ENCODE measurements around the gene RGS2.

GRCh38 chr1:192792628-192793027, 16.2 kb upstream of the RGS2 start:
- TF ChIP-seq CTCF (tag by site-specific recombination; IDR thresholded peaks at IDR 0.05) = no peak
- no peak for TF ChIP-seq ZNF311 (tag by site-specific recombination; IDR thresholded peaks at IDR 0.05; ENCODE audit: borderline replicate concordance)
- no peak for TF ChIP-seq HIC1 (tag by site-specific recombination; IDR thresholded peaks at IDR 0.05)
- no peak for TF ChIP-seq OVOL3 (tag by site-specific recombination; IDR thresholded peaks at IDR 0.05)
- TF ChIP-seq BCL11B (tag by site-specific recombination; IDR thresholded peaks at IDR 0.05; ENCODE audit: low read depth) = no peak
- TF ChIP-seq ZNF785 (tag by site-specific recombination; IDR thresholded peaks at IDR 0.05) = no peak

Measured in HEK293 (cell line).